Kidney capillary endothelial cell (primary cell): Measurements from ENCODE around the gene AGR3.
"Not testable (repeated sequence)": the region's sequence is repeated elsewhere in the genome, so short reads cannot be mapped to it uniquely, and the experiment has no call there.

ENCODE experiments used
- DNase-seq: peaks from one replicate; pipeline ENCODE4 v3.0.0-alpha.2; 2018; ENCODE audit warnings: low spot score

The AGR3 gene

GRCh38 chr7:16891338-16891737 is 9.6 kb upstream of the AGR3 start:
- no peak for DNase-seq

GRCh38 chr7:16889851-16890415 is 8.2 kb upstream of the AGR3 start:
- DNase-seq = no peak

GRCh38 chr7:16889305-16889704 is 7.5 kb upstream of the AGR3 start:
- DNase-seq = no peak

- DNase-seq = no peak
These were observed 2.1 kb upstream of the AGR3 start for GRCh38 chr7:16883918-16884317.

- DNase-seq = no peak
These were observed 1.2 kb downstream of the AGR3 start for GRCh38 chr7:16880554-16880953.

GRCh38 chr7:16879181-16879580 is 2.6 kb downstream of the AGR3 start:
- no peak for DNase-seq

- DNase-seq = no peak
These were observed 5.9 kb downstream of the AGR3 start for GRCh38 chr7:16875861-16876260.

- no peak for DNase-seq
These were observed 7.7 kb downstream of the AGR3 start for GRCh38 chr7:16874066-16874465.

GRCh38 chr7:16867328-16867727 is 14.5 kb downstream of the AGR3 start:
- DNase-seq = no peak

- not testable (repeated sequence) for DNase-seq
These were observed 28.6 kb downstream of the AGR3 start for GRCh38 chr7:16853189-16853588.

GRCh38 chr7:16851829-16852228 is 30.0 kb downstream of the AGR3 start:
- peak; percentile 47 for DNase-seq

- no peak for DNase-seq
These were observed 30.9 kb downstream of the AGR3 start for GRCh38 chr7:16850614-16851466.

GRCh38 chr7:16849296-16850148 is 32.3 kb downstream of the AGR3 start:
- no peak for DNase-seq

- no peak for DNase-seq
These were observed 34.4 kb downstream of the AGR3 start for GRCh38 chr7:16847381-16847860.

GRCh38 chr7:16846601-16847165 is 35.1 kb downstream of the AGR3 start:
- no peak for DNase-seq

GRCh38 chr7:16845746-16846145 is 36.0 kb downstream of the AGR3 start:
- DNase-seq = no peak

GRCh38 chr7:16841681-16842080 is 40.1 kb downstream of the AGR3 start:
- no peak for DNase-seq

- DNase-seq = no peak
These were observed 41.7 kb downstream of the AGR3 start for GRCh38 chr7:16840094-16840493.

GRCh38 chr7:16839646-16840045 is 42.1 kb downstream of the AGR3 start:
- DNase-seq = no peak

- DNase-seq = no peak
These were observed 42.9 kb downstream of the AGR3 start for GRCh38 chr7:16838891-16839290.

- no peak for DNase-seq
These were observed 43.4 kb downstream of the AGR3 start for GRCh38 chr7:16838386-16838785.

- DNase-seq = no peak
These were observed 45.3 kb downstream of the AGR3 start for GRCh38 chr7:16836481-16836880.
